ENCODE results near the gene RNFT2. TPM values are rescaled to one million over a fixed set of nuclear protein-coding genes. Genes with fewer than 3 reads are reported as not detected.

Gene RNFT2
- total RNA-seq, 1 experiment from 2014 or later = 27.7 TPM

DNA sequence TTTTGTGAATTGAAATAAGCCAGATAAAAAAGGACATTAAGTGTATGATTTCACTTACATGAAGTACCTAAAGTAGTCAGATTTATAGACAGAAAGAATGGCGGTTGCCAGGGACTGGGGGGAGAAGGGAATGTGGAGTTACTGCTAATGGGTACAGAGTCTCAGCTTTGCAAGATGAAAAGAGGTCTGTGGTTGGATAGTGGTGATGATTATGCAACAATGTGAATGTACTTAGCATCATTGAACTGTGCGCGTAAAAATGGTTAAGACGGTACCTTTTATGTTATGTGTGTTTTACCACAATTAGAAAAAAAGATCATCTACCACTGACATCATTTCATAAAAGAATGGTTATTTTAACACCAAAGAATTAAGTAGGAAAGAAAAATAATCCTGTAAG lies 35.9 kb downstream of the RNFT2 start (continued):
- TF ChIP-seq TEAD1 (CRISPR knock-in tag; IDR thresholded peaks at IDR 0.05) (no peak), ELF4 (CRISPR knock-in tag; IDR thresholded peaks at IDR 0.05; ENCODE audit: low read depth) (no peak)
- TF ChIP-seq, protein P1, sequence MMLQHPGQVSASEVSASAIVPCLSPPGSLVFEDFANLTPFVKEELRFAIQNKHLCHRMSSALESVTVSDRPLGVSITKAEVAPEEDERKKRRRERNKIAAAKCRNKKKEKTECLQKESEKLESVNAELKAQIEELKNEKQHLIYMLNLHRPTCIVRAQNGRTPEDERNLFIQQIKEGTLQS (CRISPR knock-in tag; conservative IDR thresholded peaks at IDR 0.05) = no peak

DNA sequence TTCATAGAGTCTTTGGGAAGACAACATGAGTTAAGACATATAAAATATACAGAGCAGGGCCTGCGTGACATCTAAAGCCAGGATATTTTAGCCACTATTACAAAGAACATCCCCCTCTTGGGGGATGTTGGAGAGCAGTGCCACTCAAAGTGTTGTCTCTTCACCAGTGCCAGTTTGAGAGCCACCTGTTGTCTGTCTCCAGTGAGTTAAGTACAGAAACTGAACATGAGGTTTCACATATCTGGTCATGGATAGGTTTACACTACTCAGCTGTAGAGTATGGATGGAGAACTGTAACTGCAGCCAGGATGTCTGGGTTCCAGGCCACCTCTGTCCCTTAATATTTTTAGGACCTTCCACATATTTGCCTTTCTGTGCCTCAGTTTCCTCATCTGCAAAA lies 39.1 kb downstream of the RNFT2 start:
- DNase-seq (ENCODE audit: low spot score) (no peak), ATAC-seq (no peak)
- Mint-ChIP-seq H3K4me3 (no peak overlapping the region), H3K27me3 (ENCODE audit: low read depth) (no peaks in the 10 kb centered on the region), H3K27ac (no peak overlapping the region), H3K36me3 (peaks cover 38% of the 10 kb centered on the region), H3K9me3 (peaks cover 4% of the 10 kb centered on the region; the same call in 1 of the 2 replicates), H3K4me1 (peaks cover 6% of the 10 kb centered on the region)
- no peak for TF ChIP-seq ESRRA (CRISPR knock-in tag; IDR thresholded peaks at IDR 0.05; ENCODE audit: borderline replicate concordance)
- no peak for TF ChIP-seq ZBTB21 (CRISPR knock-in tag; IDR thresholded peaks at IDR 0.05; ENCODE audit: borderline replicate concordance)
- no peak for TF ChIP-seq ZNF317 (CRISPR knock-in tag; IDR thresholded peaks at IDR 0.05; ENCODE audit: borderline replicate concordance, low read depth)
- TF ChIP-seq SOX15 (CRISPR knock-in tag; IDR thresholded peaks at IDR 0.05) = no peak
- CTCF ChIA-PET = no interaction called here
- POLR2A ChIA-PET = no interaction called here

DNA sequence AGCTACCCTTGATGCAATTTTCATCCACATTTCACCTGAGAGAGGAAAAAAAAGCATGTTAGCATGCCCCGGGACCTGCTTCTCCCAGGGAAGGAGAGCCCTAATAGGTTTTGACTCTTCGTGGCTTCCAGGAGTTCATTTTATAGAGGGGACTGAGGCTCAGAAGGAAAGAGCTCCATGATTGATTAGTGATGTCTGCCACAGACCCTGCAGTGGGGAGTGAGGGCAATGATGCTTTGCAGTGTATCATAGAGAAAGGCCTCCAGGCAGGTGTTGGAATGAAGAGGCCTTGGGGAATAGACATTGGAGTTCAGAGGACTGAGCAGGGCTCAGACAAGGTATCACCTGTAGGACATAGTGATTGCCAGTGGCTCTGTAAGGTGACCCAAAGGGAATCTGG lies 41.5 kb downstream of the RNFT2 start:
- Mint-ChIP-seq H3K4me1 (peaks cover 6% of the 10 kb centered on the region), H3K27ac (no peak overlapping the region), H3K4me3 (no peak overlapping the region), H3K9me3 (peaks cover 4% of the 10 kb centered on the region; the same call in 1 of the 2 replicates), H3K27me3 (ENCODE audit: low read depth) (no peaks in the 10 kb centered on the region), H3K36me3 (peaks cover 52% of the 10 kb centered on the region)
- ChIA-PET CTCF (interaction anchor here (1.2 kb wide), 1 partner anchor 103 kb away, joined by 3 read pairs; no protein-coding TSS in a partner anchor), POLR2A (no interaction called here)
- DNase-seq (ENCODE audit: low spot score) (no peak), ATAC-seq (no peak)
- TF ChIP-seq, protein P2, sequence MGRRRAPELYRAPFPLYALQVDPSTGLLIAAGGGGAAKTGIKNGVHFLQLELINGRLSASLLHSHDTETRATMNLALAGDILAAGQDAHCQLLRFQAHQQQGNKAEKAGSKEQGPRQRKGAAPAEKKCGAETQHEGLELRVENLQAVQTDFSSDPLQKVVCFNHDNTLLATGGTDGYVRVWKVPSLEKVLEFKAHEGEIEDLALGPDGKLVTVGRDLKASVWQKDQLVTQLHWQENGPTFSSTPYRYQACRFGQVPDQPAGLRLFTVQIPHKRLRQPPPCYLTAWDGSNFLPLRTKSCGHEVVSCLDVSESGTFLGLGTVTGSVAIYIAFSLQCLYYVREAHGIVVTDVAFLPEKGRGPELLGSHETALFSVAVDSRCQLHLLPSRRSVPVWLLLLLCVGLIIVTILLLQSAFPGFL (CRISPR knock-in tag; IDR thresholded peaks at IDR 0.05; ENCODE audit: borderline replicate concordance) = no peak
- no peak for TF ChIP-seq ZNF281 (CRISPR knock-in tag; IDR thresholded peaks at IDR 0.05)
- TF ChIP-seq, protein P3, sequence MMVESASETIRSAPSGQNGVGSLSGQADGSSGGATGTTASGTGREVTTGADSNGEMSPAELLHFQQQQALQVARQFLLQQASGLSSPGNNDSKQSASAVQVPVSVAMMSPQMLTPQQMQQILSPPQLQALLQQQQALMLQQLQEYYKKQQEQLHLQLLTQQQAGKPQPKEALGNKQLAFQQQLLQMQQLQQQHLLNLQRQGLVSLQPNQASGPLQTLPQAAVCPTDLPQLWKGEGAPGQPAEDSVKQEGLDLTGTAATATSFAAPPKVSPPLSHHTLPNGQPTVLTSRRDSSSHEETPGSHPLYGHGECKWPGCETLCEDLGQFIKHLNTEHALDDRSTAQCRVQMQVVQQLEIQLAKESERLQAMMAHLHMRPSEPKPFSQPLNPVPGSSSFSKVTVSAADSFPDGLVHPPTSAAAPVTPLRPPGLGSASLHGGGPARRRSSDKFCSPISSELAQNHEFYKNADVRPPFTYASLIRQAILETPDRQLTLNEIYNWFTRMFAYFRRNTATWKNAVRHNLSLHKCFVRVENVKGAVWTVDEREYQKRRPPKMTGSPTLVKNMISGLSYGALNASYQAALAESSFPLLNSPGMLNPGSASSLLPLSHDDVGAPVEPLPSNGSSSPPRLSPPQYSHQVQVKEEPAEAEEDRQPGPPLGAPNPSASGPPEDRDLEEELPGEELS (CRISPR knock-in tag; IDR thresholded peaks at IDR 0.05) = no peak
- no peak for TF ChIP-seq RORB (CRISPR knock-in tag; IDR thresholded peaks at IDR 0.05)
- TF ChIP-seq ESRRA (CRISPR knock-in tag; IDR thresholded peaks at IDR 0.05; ENCODE audit: borderline replicate concordance) = no peak
- TF ChIP-seq, protein P4, sequence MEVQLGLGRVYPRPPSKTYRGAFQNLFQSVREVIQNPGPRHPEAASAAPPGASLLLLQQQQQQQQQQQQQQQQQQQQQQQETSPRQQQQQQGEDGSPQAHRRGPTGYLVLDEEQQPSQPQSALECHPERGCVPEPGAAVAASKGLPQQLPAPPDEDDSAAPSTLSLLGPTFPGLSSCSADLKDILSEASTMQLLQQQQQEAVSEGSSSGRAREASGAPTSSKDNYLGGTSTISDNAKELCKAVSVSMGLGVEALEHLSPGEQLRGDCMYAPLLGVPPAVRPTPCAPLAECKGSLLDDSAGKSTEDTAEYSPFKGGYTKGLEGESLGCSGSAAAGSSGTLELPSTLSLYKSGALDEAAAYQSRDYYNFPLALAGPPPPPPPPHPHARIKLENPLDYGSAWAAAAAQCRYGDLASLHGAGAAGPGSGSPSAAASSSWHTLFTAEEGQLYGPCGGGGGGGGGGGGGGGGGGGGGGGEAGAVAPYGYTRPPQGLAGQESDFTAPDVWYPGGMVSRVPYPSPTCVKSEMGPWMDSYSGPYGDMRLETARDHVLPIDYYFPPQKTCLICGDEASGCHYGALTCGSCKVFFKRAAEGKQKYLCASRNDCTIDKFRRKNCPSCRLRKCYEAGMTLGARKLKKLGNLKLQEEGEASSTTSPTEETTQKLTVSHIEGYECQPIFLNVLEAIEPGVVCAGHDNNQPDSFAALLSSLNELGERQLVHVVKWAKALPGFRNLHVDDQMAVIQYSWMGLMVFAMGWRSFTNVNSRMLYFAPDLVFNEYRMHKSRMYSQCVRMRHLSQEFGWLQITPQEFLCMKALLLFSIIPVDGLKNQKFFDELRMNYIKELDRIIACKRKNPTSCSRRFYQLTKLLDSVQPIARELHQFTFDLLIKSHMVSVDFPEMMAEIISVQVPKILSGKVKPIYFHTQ (CRISPR knock-in tag; IDR thresholded peaks at IDR 0.05) = no peak
- no peak for TF ChIP-seq ETV6 (CRISPR knock-in tag; IDR thresholded peaks at IDR 0.05)
- no peak for TF ChIP-seq FOXJ3 (CRISPR knock-in tag; IDR thresholded peaks at IDR 0.05; ENCODE audit: borderline replicate concordance)
- TF ChIP-seq E2F5 (CRISPR knock-in tag; IDR thresholded peaks at IDR 0.05) = no peak
- TF ChIP-seq NFE2L1 (CRISPR knock-in tag; IDR thresholded peaks at IDR 0.05) = no peak
- TF ChIP-seq TCF7 (CRISPR knock-in tag; IDR thresholded peaks at IDR 0.05; ENCODE audit: low read depth) = no peak
- TF ChIP-seq, protein P5, sequence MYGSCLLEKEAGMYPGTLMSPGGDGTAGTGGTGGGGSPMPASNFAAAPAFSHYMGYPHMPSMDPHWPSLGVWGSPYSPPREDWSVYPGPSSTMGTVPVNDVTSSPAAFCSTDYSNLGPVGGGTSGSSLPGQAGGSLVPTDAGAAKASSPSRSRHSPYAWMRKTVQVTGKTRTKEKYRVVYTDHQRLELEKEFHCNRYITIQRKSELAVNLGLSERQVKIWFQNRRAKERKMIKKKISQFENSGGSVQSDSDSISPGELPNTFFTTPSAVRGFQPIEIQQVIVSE (CRISPR knock-in tag; IDR thresholded peaks at IDR 0.05; ENCODE audit: borderline replicate concordance) = no peak
- no peak for TF ChIP-seq NR1H2 (CRISPR knock-in tag; IDR thresholded peaks at IDR 0.05)
- no peak for TF ChIP-seq JUN (CRISPR knock-in tag; IDR thresholded peaks at IDR 0.05)
- TF ChIP-seq EMX1 (CRISPR knock-in tag; IDR thresholded peaks at IDR 0.05) = no peak
- TF ChIP-seq CTCF (IDR thresholded peaks at IDR 0.05) = no peak
